ENCODE results near the gene GDNF. TPM values are rescaled to one million over a fixed set of nuclear protein-coding genes. Genes with fewer than 3 reads are reported as not detected.

Gene GDNF
- total and polyA plus RNA-seq, 12 donors: 0.06 to 0.98 (median 0.34) TPM; not detected in 1

DNA sequence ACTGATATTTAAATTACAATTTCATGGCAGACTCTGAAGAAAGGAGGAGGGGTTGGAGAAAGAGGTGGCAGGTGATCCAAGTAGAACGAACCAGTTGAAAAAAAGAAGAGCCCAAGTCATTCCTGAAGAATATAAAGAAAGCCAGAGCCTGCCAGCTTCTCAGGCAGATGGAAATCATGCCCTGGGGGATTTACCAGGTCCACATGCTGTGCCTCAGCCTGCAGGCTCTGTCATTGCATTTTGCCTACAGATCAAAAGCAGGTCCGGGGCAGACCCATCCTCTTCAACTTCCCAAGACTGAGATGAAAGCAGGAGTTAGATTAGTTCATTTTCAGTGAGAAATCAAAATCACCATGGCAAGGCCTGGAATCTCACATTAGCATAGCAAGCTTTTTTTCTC is 48.5 kb downstream of the GDNF start:
- TF ChIP-seq, protein P1, sequence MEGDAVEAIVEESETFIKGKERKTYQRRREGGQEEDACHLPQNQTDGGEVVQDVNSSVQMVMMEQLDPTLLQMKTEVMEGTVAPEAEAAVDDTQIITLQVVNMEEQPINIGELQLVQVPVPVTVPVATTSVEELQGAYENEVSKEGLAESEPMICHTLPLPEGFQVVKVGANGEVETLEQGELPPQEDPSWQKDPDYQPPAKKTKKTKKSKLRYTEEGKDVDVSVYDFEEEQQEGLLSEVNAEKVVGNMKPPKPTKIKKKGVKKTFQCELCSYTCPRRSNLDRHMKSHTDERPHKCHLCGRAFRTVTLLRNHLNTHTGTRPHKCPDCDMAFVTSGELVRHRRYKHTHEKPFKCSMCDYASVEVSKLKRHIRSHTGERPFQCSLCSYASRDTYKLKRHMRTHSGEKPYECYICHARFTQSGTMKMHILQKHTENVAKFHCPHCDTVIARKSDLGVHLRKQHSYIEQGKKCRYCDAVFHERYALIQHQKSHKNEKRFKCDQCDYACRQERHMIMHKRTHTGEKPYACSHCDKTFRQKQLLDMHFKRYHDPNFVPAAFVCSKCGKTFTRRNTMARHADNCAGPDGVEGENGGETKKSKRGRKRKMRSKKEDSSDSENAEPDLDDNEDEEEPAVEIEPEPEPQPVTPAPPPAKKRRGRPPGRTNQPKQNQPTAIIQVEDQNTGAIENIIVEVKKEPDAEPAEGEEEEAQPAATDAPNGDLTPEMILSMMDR (IDR thresholded peaks at IDR 0.05): no peak
- no peak for TF ChIP-seq POLR2A (IDR thresholded peaks at IDR 0.05)
- WGBS, 4 donors: 75 to 94% (median 81%) methylated on average over 2 of the region's 2 CpGs
- no peak for DNase-seq
- H3K27me3 ChIP-seq: no peaks in the 10 kb centered on the region
- H3K36me3 ChIP-seq (replicated peaks in 1 of 2): no peaks in the 10 kb centered on the region
- H3K4me3 ChIP-seq: no peak overlapping the region
- intact Hi-C loops (cut with DNase I): no loop called here
- H3K4me1 ChIP-seq (replicated peaks in 1 of 2): peaks cover 0 to 7% of the 10 kb centered on the region in 2 donors
- H3K27ac ChIP-seq: no peak overlapping the region
- peaks cover 0 to 9% (median 0%) of the 10 kb centered on the region in 3 donors for H3K9me3 ChIP-seq (replicated peaks in 1 of 3)

DNA sequence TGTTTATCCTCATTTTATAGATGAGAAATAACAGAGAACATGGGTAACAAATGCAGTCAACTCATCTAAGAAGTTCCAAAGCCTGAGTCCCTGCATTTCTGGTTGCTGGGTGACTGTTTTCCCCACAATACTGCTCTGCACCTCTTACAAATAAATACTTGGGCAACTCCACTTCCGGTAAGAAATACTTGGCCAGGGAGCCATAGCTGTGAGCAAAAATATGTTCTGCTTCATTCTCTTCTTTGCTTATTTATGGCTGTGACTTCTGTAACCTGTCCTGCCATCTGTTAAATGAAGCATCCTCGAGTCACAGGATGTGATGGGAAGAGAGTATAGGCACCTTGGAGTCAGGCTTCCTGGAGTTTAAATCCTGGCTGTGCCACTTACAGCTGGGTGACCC is 49.9 kb downstream of the GDNF start:
- H3K4me1 ChIP-seq (replicated peaks in 1 of 2): peaks cover 0 to 7% of the 10 kb centered on the region in 2 donors
- no peaks in the 10 kb centered on the region for H3K36me3 ChIP-seq (replicated peaks in 1 of 2)
- no peak overlapping the region for H3K4me3 ChIP-seq
- no peak for DNase-seq
- no peak for TF ChIP-seq POLR2A (IDR thresholded peaks at IDR 0.05)
- TF ChIP-seq, protein P1 (IDR thresholded peaks at IDR 0.05): no peak
- WGBS, 4 donors: 57 to 66% (median 63%) methylated on average over 2 of the region's 2 CpGs
- intact Hi-C loops (cut with DNase I): no loop called here
- H3K27me3 ChIP-seq: no peaks in the 10 kb centered on the region
- H3K9me3 ChIP-seq (replicated peaks in 1 of 3): no peaks in the 10 kb centered on the region
- H3K27ac ChIP-seq: no peak overlapping the region

DNA sequence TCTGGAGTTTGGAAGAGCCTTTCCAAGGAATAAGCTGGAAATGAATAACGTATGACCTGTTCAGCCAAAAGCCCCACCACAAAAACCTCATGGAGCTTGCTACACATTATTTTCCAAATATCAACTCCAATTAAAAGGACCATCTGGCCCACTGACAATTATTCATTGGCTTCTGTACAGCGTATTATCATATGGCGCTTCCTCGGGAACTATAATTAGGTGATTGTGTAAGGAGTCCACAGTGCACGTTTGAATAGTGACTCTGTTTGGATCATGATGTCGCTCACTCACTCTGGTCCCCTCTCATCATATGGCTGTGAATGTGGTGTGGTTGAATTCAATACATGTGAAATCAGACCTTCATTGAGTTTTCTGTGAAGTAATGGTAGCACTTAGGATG is 52.1 kb downstream of the GDNF start:
- no peaks in the 10 kb centered on the region for H3K9me3 ChIP-seq (replicated peaks in 1 of 3)
- no peaks in the 10 kb centered on the region for H3K36me3 ChIP-seq (replicated peaks in 1 of 2)
- 84 to 90% (median 87%) methylated on average over 6 of the region's 6 CpGs for WGBS, 4 donors
- no peak for DNase-seq
- no peak overlapping the region for H3K27ac ChIP-seq
- intact Hi-C loops (cut with DNase I): no loop called here
- TF ChIP-seq, protein P1 (IDR thresholded peaks at IDR 0.05): no peak
- TF ChIP-seq POLR2A (IDR thresholded peaks at IDR 0.05): no peak
- peaks cover 0 to 7% of the 10 kb centered on the region in 2 donors for H3K4me1 ChIP-seq (replicated peaks in 1 of 2)
- H3K4me3 ChIP-seq: no peak overlapping the region
- no peaks in the 10 kb centered on the region for H3K27me3 ChIP-seq

DNA sequence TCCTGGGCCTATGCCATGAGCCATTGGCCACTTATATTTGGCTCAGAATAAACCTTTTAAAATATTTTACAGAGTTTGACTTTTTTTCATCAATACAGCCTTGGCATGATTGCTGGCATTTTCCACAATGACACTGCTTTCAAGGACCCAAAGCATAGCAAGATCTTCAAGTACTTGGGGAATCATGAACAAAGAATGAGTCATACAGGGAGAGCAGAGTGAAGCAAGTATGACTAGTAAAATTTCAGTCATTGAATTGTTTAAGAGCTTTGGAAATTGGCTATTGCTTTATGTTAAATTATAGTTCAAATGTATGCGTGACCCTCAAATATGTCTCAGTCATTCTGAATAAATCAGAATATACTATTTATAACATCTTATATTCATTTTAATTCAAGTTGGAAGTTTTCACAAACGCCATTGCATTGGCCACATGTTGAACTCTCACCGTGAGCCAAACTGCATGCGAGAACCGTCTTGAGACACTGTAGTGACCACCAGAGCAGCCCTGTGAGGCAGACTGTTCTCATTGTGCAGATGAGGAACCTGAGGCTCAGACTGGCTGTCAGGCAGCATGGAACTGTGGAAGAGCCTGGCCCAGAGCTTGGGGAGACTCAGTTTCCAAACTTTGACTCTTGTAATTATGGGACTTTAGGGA is 52.9 kb downstream of the GDNF start:
- 87 to 95% (median 91%) methylated on average over 5 of the region's 5 CpGs for WGBS, 4 donors
- no peaks in the 10 kb centered on the region for H3K9me3 ChIP-seq (replicated peaks in 1 of 3)
- intact Hi-C loops (cut with DNase I): no loop called here
- H3K27ac ChIP-seq: peak overlapping the region in 1 of 5 donors; percentile 0
- no peaks in the 10 kb centered on the region for H3K27me3 ChIP-seq
- H3K4me1 ChIP-seq (replicated peaks in 1 of 2): peaks cover 0 to 7% of the 10 kb centered on the region in 2 donors
- H3K36me3 ChIP-seq (replicated peaks in 1 of 2): no peaks in the 10 kb centered on the region
- peak in 5 of 7 donors; percentile 26 to 49 (median 43) for DNase-seq
- TF ChIP-seq, protein P1 (IDR thresholded peaks at IDR 0.05): no peak
- no peak for TF ChIP-seq POLR2A (IDR thresholded peaks at IDR 0.05)
- no peak overlapping the region for H3K4me3 ChIP-seq

All from adrenal gland (tissue), 12 donors.